Ovary (tissue), 9 donors: ENCODE results near the gene ZNF609. TPM values are rescaled to one million over a fixed set of nuclear protein-coding genes. Genes with fewer than 3 reads are reported as not detected.
"Not testable (repeated sequence)": the region's sequence is repeated elsewhere in the genome, so short reads cannot be mapped to it uniquely, and the experiment has no call there.

Experiments used
- DNase-seq, 5 donors: peaks; one replicate each; pipeline ENCODE4 v3.0.0-alpha.2; 2019 to 2020
- H3K27ac ChIP-seq, 2 donors: fragments of 200-600 bp; one replicate each; pipeline versions ENCODE4 v1.5.1 to v1.8.0; 2019 to 2022
- H3K27me3 ChIP-seq: fragments of 200-600 bp; one replicate; pipeline ENCODE4 v1.8.0; 2022
- H3K36me3 ChIP-seq: fragments of 200-600 bp; sonication (generic); one replicate; pipeline ENCODE4 v1.5.1; 2019
- H3K4me1 ChIP-seq: one replicate; pipeline ENCODE4 v1.8.1; 2013; ENCODE audit warnings: mild to moderate bottlenecking, moderate library complexity; ENCODE audit not compliant: insufficient read depth
- H3K4me3 ChIP-seq: fragments of 200-600 bp; sonication (generic); one replicate; pipeline ENCODE4 v1.5.1; 2017
- H3K9me3 ChIP-seq, 2 donors: fragments of 200-600 bp in 1 of 2; sonication (generic) in 1 of 2; one replicate each; pipeline versions ENCODE4 v1.5.1 to v1.8.1; 2013 to 2019; ENCODE audit warnings: mild to moderate bottlenecking in 1 of 2, moderate library complexity in 1 of 2
- EP300 ChIP-seq: sonication (generic); formaldehyde crosslinking; IDR thresholded peaks from one replicate; pipeline ENCODE4 v1.6.1; 2017; ENCODE audit warnings: antibody characterized with exemption
- POLR2A ChIP-seq: fragments of 450-650 bp; IDR thresholded peaks from one replicate; pipeline ENCODE4 v1.6.1; 2017; ENCODE audit warnings: antibody characterized with exemption, mild to moderate bottlenecking, moderate library complexity
- WGBS, 3 donors: extraction: QIAGEN DNeasy Blood & Tissue Kit in 1 of 3; methylation state at CpG; one replicate each; pipeline versions ENCODE4 v1.1.5 to v1.1.7; 2013 to 2017; 5-methylcytosine and 5-hydroxymethylcytosine counted together
- intact Hi-C, 4 donors: fragments of 100-400 bp; cut with DNase I; formaldehyde crosslinking; loops; one replicate each; pipeline versions ENCODE4 v1.11.0 to v1.15.1; 2022 to 2023
- polyA plus RNA-seq, 2 donors: library from polyadenylated mRNA; stranded (reverse); fragments of 200-250 nt in 1 of 2; fragments of 350-450 nt in 1 of 2; fragmentation: Illumina TruSeq in 1 of 2; extraction: RNeasy Lipid Tissue Mini Kit (QIAGEN cat#74804) in 1 of 2; gene quantifications; one replicate each; pipeline ENCODE4 v1.2.3, GENCODE V29; 2013 to 2014
- total RNA-seq, 7 donors: library from RNA; depleted of rRNA in 2 of 7; stranded (reverse); fragments of >200 nt in 2 of 7; fragmentation: NEBNext Ultra II Directional in 3 of 7; extraction: Animal tissue kit (Norgen Biotek cat#: 25700) in 3 of 7; gene quantifications; one replicate each; pipeline versions ENCODE4 v1.1.0 to v1.2.4, GENCODE V29; 2016 to 2023
- TF ChIP-seq, protein P1 (sequence below), 3 donors: fragments of 450-650 bp in 2 of 3; fragments of 200-600 bp in 1 of 3; IDR thresholded peaks; one replicate each; pipeline versions ENCODE4 v1.5.1 to v1.8.0; 2016 to 2022; ENCODE audit warnings: antibody characterized with exemption in 3 of 3, mild to moderate bottlenecking in 1 of 3
- donor health status: DM: no; HTN: no; CAD: no; lungs with moderate emphysema.
- donor health status: DM: no; HTN: no; CAD: no.
- donor health status: Bipolar disorder and iron deficiency.
- donor health status: DM: yes; HTN: yes; CAD: no.
- donor health status: DM: no; HTN: no; CAD: no.
- donor health status: DM: yes; HTN: yes; CAD: no.

ZNF609 gene
- total and polyA plus RNA-seq, 9 donors, result 18.4 to 63.6 (median 40.7) TPM

GRCh38 chr15:64490598-64491259 lies 30.4 kb downstream of the ZNF609 start:
- intact Hi-C loops, result no loop called here
- Histone ChIP-seq H3K27me3 (no peaks in the 10 kb centered on the region), H3K36me3 (no peaks in the 10 kb centered on the region), H3K4me3 (no peak overlapping the region), H3K27ac (no peak overlapping the region), H3K4me1 (peaks cover 3% of the 10 kb centered on the region), H3K9me3 (no peaks in the 10 kb centered on the region)
- DNase-seq, result no peak
- TF ChIP-seq POLR2A (no peak), EP300 (no peak)
- TF ChIP-seq, protein P1, sequence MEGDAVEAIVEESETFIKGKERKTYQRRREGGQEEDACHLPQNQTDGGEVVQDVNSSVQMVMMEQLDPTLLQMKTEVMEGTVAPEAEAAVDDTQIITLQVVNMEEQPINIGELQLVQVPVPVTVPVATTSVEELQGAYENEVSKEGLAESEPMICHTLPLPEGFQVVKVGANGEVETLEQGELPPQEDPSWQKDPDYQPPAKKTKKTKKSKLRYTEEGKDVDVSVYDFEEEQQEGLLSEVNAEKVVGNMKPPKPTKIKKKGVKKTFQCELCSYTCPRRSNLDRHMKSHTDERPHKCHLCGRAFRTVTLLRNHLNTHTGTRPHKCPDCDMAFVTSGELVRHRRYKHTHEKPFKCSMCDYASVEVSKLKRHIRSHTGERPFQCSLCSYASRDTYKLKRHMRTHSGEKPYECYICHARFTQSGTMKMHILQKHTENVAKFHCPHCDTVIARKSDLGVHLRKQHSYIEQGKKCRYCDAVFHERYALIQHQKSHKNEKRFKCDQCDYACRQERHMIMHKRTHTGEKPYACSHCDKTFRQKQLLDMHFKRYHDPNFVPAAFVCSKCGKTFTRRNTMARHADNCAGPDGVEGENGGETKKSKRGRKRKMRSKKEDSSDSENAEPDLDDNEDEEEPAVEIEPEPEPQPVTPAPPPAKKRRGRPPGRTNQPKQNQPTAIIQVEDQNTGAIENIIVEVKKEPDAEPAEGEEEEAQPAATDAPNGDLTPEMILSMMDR (IDR thresholded peaks at IDR 0.05), result no peak

DNA sequence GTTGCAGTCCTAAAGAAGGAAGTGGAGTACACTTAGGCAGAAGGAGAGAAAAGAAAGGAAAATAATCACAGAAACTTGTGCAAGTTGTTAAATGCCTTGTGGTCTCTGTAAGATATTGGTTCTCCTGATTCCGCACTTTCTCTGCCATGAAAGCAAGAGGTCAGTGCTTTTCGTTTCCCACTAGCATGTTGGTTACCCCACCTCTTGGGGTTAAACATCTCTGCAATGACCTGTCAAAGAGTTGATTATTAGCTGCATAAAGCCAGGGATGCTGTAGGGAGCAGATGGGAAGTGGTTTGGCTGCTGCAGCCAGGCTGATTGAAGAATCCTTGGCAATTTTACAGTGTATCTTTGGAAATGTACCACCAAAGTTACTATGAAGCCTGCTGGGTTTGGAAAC lies 33.3 kb downstream of the ZNF609 start:
- TF ChIP-seq POLR2A, result no peak
- TF ChIP-seq EP300, result no peak
- TF ChIP-seq, protein P1 (IDR thresholded peaks at IDR 0.05), result no peak
- Histone ChIP-seq H3K4me3 (no peak overlapping the region), H3K9me3 (no peaks in the 10 kb centered on the region), H3K36me3 (no peaks in the 10 kb centered on the region), H3K27ac (no peak overlapping the region), H3K4me1 (peaks cover 3% of the 10 kb centered on the region), H3K27me3 (no peaks in the 10 kb centered on the region)
- intact Hi-C loops, result no loop called here
- no peak for DNase-seq
- 43 to 51% (median 48%) methylated on average over 2 of the region's 2 CpGs for WGBS, 3 donors

DNA sequence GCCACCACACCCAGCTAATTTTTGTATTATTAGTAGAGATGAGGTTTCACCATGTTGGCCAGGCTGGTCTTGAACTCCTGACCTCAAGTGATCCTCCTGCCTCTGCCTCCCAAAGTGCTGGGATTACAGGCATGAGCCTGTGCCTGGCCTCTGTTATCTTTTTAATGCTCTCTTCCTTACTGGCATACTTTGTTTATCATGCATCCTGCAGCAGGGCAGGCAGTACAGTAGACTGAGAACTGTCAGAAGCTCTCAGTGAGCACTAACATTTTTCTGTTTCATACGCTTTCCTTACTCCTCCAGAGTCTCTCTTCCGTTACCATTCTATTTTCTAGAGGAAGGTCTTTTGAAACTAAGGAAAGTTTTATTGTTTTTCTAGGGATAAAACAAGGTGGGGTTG lies 35.6 kb downstream of the ZNF609 start:
- H3K4me1 ChIP-seq, intact Hi-C loops, H3K9me3 ChIP-seq, H3K27ac ChIP-seq, H3K36me3 ChIP-seq, H3K27me3 ChIP-seq, H3K4me3 ChIP-seq, DNase-seq: not testable (repeated sequence)
- WGBS, 3 donors, result 91 to 99% (median 93%) methylated on average over 2 of the region's 2 CpGs

- no peak for TF ChIP-seq POLR2A
- no peak for TF ChIP-seq EP300
- TF ChIP-seq, protein P1 (IDR thresholded peaks at IDR 0.05), result no peak
- no peaks in the 10 kb centered on the region for H3K9me3 ChIP-seq
- H3K36me3 ChIP-seq, result no peaks in the 10 kb centered on the region
- no peak overlapping the region for H3K4me3 ChIP-seq
- no peak for DNase-seq
- H3K27me3 ChIP-seq, result no peaks in the 10 kb centered on the region
- WGBS, 3 donors, result 40 to 52% (median 47%) methylated on average over 3 of the region's 3 CpGs
- peaks cover 11% of the 10 kb centered on the region for H3K4me1 ChIP-seq
- H3K27ac ChIP-seq, result no peak overlapping the region
- intact Hi-C loops, result no loop called here
Observed at GRCh38 chr15:64500695-64501395, 40.5 kb downstream of the ZNF609 start.

- Histone ChIP-seq H3K36me3 (no peaks in the 10 kb centered on the region), H3K27me3 (no peaks in the 10 kb centered on the region), H3K4me1 (peaks cover 11% of the 10 kb centered on the region), H3K4me3 (no peak overlapping the region), H3K9me3 (no peaks in the 10 kb centered on the region), H3K27ac (no peak overlapping the region)
- WGBS, 3 donors, result 48 to 66% (median 56%) methylated on average over 1 of the region's 1 CpG
- intact Hi-C loops, result no loop called here
- DNase-seq, result no peak
- TF ChIP-seq EP300 (no peak), POLR2A (no peak)
- TF ChIP-seq, protein P1 (IDR thresholded peaks at IDR 0.05), result no peak
Observed at GRCh38 chr15:64501396-64501715, 41.0 kb downstream of the ZNF609 start.
